Activated CD8-positive, alpha-beta memory T cell treated with anti-CD3 and anti-CD28 coated beads, Interleukin-2, amount 50 U/mL, for 48 hours (primary cell): ENCODE results near the gene RPLP1.

Experiments used
- DNase-seq: peaks from one replicate; pipeline ENCODE4 v3.0.0-alpha.2; 2020

The RPLP1 gene

GRCh38 chr15:69472046-69472445 lies 19.4 kb downstream of the RPLP1 start:
- DNase-seq = peak; percentile 40

DNA sequence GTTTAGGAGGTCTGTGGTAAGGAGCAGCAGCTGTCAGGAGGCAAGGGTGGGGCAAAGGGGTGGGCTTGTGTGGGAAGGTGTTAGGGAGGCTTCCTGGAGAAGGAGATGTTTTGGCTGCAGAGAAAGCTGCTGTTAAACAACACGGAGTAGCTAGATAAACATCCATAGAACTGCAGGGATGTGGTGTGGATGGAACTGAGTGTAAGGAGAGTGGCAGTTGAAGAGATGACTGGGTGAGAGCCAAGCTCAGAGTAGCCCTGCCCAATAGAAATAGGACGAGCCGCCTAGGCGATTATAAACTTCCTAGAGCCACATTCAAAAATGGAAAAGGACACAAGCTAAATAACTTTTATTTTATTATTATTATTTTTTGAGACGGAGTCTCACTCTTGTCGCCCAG lies 19.9 kb downstream of the RPLP1 start:
- peak; percentile 2 for DNase-seq

GRCh38 chr15:69474291-69474690 lies 21.7 kb downstream of the RPLP1 start:
- DNase-seq = peak; percentile 25

- peak; percentile 48 for DNase-seq
Measured at GRCh38 chr15:69474846-69475455, 22.3 kb downstream of the RPLP1 start.

DNA sequence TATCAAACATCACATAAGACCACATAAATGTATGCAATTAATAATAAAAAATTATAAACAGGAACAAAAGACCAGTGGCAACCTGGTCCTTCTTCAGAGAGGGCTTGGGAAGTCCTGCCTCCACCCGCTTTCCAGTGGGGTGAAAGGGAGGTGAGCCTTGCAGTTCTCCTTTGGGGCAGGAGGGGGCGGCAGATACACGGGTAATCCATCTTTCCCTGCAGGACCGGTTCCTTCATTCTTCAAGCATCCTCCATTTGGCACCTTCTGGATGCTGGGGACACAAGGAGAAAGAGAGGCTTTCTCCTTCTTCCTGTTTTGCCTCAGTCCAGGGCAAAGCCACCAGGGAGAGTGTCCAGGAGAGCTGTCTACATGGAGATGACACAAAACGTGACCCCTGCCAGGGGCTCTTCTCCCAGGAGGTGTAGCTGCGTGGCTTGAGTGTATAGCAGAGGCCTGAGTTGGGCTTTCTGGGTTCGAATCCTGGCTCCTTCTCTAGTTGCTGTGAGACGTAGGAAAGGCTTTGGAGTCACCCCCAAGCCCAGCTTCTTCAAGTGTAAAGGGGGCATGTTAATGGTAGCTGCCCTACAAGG lies 23.2 kb downstream of the RPLP1 start:
- peak; percentile 89 for DNase-seq

- peak; percentile 34 for DNase-seq
Measured at GRCh38 chr15:69476704-69477473, 24.3 kb downstream of the RPLP1 start.

GRCh38 chr15:69478259-69478781 lies 25.7 kb downstream of the RPLP1 start:
- peak; percentile 82 for DNase-seq

GRCh38 chr15:69479081-69479480 lies 26.5 kb downstream of the RPLP1 start:
- DNase-seq = peak; percentile 42

DNA sequence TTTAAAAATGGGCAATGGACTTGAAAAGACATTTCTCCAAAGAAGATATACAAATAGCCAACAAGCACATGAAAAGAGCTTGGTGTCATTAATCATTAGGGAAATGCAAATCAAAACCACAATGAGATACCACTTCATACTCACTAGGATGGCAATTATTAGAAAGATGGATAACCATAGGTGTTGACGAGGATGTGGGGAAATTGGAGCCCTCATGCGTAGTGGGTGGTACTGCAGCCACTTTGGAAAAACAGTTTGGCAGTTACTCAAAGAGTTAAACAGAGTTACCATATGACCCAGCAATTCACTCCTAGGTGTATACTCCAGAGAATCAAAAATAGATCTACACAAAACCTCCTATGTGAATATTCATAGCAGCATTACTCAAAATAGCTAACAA lies 27.4 kb downstream of the RPLP1 start:
- DNase-seq = no peak

DNA sequence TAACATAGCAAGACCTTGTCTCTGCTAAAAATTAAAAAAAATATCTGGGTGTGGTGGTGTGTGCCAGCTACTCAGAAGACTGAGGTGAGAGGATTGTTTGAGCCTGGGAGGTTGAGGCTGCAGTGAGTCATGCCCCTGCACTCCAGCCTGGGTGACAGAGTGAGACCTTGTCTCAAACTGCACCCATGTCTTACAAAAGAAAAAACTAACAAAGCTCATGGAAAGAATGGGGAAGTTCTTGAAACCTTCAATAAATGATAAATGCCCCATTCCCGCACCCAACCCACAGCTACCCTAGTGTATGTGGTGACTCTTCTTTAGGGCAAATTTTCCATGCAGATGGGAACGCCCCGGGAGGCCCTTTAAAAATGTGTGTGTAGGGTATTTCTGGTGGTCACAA lies 28.3 kb downstream of the RPLP1 start:
- DNase-seq = peak; percentile 25

- peak; percentile 26 for DNase-seq
Measured at GRCh38 chr15:69482686-69483256, 30.2 kb downstream of the RPLP1 start.

DNA sequence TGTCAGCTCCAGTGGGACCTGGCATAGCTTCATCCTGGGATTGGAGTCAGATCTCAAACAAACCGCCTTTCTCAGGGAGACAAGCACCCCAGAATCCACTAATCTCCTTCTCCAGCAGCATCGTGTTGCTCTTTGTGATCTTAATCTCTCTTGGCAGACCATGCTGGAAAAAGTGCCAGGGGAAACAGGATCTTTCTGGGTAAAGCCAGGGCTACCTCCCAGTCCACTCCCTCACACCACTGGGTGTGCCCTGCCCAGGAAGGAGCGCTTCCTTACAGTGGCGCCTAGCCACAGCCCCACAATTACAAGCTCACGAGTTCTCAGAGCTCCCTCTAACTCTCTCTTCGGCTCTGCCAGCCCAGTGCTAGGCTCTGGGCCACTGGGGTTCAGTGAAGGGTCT lies 32.2 kb downstream of the RPLP1 start:
- peak; percentile 37 for DNase-seq

GRCh38 chr15:69486481-69487110 lies 34.0 kb downstream of the RPLP1 start:
- peak; percentile 1 for DNase-seq

- DNase-seq = peak; percentile 18
Measured at GRCh38 chr15:69489073-69489571, 36.5 kb downstream of the RPLP1 start.

DNA sequence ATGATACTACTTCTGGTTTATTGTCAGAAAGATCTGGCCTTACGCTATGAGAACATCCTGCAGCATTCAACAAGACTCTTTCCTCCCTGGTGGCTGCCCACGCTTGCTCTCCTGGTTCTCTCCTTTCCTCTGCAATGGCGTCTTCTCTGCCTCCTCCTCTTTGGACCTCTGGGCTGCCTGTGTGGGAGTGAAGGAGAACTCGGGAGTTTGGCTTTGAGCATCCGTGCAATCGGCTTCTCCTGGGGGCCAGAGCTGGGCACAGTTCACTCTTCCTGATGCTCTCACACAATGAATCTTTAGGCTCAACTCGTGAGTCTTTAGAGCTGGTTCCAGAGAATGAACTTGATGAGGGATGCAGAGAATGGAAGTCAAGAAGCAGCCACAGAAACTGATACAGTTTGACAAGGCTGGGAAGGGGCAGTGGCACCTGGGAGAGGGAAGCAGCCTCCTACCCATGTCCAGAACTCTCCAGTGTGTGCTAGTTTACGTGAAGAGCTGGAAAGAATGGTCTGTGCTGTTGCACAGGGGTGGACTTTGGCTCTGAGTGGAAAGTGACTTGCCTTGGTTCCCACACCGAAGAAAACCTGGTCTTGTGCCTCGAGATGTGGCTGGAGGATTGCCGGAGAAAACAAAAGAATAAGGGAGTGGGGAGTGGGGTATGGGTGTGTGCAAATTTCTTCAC lies 37.9 kb downstream of the RPLP1 start:
- peak; percentile 17 for DNase-seq

GRCh38 chr15:69491038-69491505 lies 38.5 kb downstream of the RPLP1 start:
- DNase-seq = peak; percentile 7

DNA sequence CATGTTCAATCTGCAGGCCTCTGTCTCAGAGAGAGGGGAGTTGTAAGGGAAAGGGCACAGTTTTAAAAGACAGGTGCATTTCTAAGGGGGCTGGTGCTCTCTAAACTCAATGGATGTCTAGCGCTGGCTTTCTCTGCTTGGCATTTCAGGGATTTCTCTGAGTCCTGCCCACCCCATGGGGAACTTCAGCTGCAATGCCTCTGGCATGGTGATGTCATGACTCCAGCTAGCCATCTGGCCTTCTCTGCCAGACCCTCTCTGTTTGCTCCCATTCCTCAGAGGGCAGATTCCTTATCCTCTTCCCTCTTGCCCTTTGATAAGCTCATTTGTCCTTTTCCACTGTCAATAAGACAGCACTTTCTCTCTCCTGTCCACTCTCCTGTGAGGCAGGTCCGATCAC lies 40.8 kb downstream of the RPLP1 start:
- no peak for DNase-seq

DNA sequence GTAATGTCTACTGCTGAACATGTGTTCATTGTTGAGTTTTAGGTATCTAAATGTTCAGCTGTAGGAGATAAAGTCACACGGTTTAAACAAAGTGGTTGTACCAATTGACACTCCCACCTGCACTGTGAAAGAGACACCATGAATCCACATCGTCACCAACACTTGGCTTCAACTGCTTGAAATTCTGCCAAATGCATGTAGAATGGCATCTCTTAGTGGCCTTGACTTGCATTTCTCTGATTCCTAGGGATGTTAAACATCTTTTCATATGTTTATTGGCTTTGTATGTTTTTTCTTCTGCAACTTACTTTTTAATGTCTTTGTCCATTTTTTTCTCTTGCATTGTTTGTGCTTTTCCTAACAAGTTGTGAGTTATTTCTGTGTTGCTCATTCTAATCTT lies 43.4 kb downstream of the RPLP1 start:
- no peak for DNase-seq

DNA sequence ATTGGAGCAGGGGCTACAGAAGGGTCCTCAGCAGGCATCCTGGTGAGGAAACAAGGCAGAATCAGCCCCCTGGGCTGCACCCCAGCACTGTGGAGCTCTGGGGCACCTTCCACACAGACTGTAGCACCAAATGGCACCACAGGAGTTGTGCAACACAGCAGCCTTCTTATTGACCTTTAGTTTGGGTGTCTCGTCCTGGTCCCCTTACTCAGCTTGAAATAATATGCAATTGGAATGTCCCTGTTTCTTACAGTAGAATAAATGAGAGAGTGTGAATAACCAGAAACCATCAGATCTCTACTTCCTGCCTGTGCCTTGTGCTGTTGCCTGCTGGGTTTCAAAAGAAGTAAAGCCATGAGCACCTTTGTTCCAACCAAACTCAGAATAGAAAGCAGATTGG lies 44.5 kb downstream of the RPLP1 start:
- DNase-seq = no peak

- DNase-seq = no peak
Measured at GRCh38 chr15:69497667-69498066, 45.0 kb downstream of the RPLP1 start.

DNA sequence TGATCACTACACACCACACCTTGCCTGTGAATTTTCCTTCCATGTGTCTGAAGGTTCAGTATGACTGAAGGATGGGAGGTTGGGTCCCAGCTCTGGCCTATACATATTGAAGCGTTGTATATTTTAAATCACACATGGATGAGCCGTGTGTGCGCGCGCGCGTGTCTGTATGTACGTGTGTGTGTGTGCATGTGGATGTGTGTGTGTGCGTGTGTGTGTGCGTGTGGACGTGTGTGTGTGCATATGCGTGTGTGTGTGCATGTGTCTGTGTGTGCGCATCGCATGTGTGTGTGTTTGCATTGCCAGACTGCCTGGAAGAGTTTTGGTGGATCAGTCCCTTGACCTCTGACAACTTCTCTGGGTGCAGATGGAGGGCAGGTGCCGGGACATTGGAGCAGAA lies 45.7 kb downstream of the RPLP1 start:
- DNase-seq = no peak

DNA sequence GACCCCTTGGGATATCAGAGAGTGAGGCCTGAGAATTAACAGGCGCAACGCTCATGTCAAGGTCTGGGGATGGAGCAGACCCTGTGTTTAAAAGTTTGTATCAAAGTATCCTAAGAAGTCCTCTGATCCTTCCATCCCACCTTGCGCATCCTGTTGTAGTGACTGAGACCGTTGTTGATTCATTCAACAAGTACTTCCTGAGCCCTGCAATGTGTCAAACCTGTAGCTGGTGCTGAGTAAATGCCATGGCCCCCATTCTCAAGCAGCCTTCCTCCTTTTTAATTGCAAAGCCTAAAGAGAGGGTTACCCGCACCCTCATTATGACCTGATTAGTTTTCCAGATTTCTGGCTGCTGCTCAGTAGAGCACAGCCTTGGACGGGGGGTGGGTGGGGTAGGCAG lies 46.4 kb downstream of the RPLP1 start:
- DNase-seq = no peak
